ENCODE data around the gene MRPL41.

GRCh38 chr9:137506702-137507171 is 44.9 kb upstream of the MRPL41 start:
- no peak for TF ChIP-seq CTCF (IDR thresholded peaks at IDR 0.05)
- no peak for TF ChIP-seq POLR2AphosphoS5 (IDR thresholded peaks at IDR 0.05)
- TF ChIP-seq POLR2A (IDR thresholded peaks at IDR 0.05), result no peak
- no peak for TF ChIP-seq EP300 (IDR thresholded peaks at IDR 0.05)

Measured in gastroesophageal sphincter (tissue), 3 donors.